GM10266 (cell line): Measurements from ENCODE around the gene CNTN3.

Experiments
- DNase-seq: peaks from one replicate; pipeline ENCODE4 v3.0.0; 2012; ENCODE audit errors: extremely low spot score
- CTCF ChIP-seq: IDR thresholded peaks from 2 replicates; pipeline ENCODE4 v1.5.1; 2012; ENCODE audit warnings: mild to moderate bottlenecking, low read depth; ENCODE audit not compliant: control insufficient read depth, insufficient read depth; ENCODE audit errors: missing control alignments

Gene CNTN3

GRCh38 chr3:74614107-74614967, at the start of gene CNTN3:
Gene CNTN3, minus strand, starts transcription at chr3:74614659. Its CDS starts 93,547 bp downstream, at chr3:74521112.
- DNase-seq = no peak
- no peak for TF ChIP-seq CTCF

- no peak for TF ChIP-seq CTCF
- DNase-seq = no peak
Measured at GRCh38 chr3:74663178-74663577, 48.7 kb upstream of the CNTN3 start.

- TF ChIP-seq CTCF = no peak
- DNase-seq = no peak
Measured at GRCh38 chr3:74661672-74662071, 47.2 kb upstream of the CNTN3 start.

GRCh38 chr3:74651885-74652284, 37.4 kb upstream of the CNTN3 start:
- DNase-seq = no peak
- TF ChIP-seq CTCF = no peak

- no peak for DNase-seq
- TF ChIP-seq CTCF = no peak
Measured at GRCh38 chr3:74651292-74651691, 36.8 kb upstream of the CNTN3 start.

GRCh38 chr3:74648107-74648506, 33.6 kb upstream of the CNTN3 start:
- no peak for DNase-seq
- TF ChIP-seq CTCF = no peak

GRCh38 chr3:74646094-74646493, 31.6 kb upstream of the CNTN3 start:
- no peak for TF ChIP-seq CTCF
- no peak for DNase-seq
